ENCODE results near the gene RRH. TPM values are rescaled to one million over a fixed set of nuclear protein-coding genes. Genes with fewer than 3 reads are reported as not detected.

Gene RRH
- total and polyA plus RNA-seq, 4 donors: 0.05 to 0.08 (median 0.05) TPM; not detected in 1

GRCh38 chr4:109833756-109834155, 6.0 kb downstream of the RRH start:
- no peak for TF ChIP-seq RXRA (IDR thresholded peaks at IDR 0.05)
- no peak for TF ChIP-seq HNF4A (conservative IDR thresholded peaks at IDR 0.05)
- TF ChIP-seq MAX (IDR thresholded peaks at IDR 0.05): no peak
- H3K36me3 ChIP-seq (ENCODE audit: control insufficient read depth in 4 of 4, insufficient read depth in 3 of 4, low read depth in 1 of 4, low read length in 3 of 4): no peaks in the 10 kb centered on the region
- no peaks in the 10 kb centered on the region for H3K9me3 ChIP-seq (ENCODE audit: control insufficient read depth in 4 of 4, low read length in 3 of 4)
- H3K27ac ChIP-seq (ENCODE audit: low read depth in 1 of 2, low read length in 2 of 2): no peak overlapping the region
- no peaks in the 10 kb centered on the region for H3K27me3 ChIP-seq (ENCODE audit: control insufficient read depth in 4 of 4, insufficient read depth in 4 of 4, low read length in 3 of 4)
- H3K9ac ChIP-seq (ENCODE audit: low read depth in 1 of 2, low read length in 2 of 2): no peak overlapping the region
- no peak for DNase-seq (ENCODE audit: low spot score)
- 90% methylated on average over 4 of the region's 4 CpGs for WGBS
- no peak overlapping the region for H3K4me3 ChIP-seq (ENCODE audit: low read depth in 1 of 3, low read length in 3 of 3)
- H3K4me1 ChIP-seq (ENCODE audit: control insufficient read depth in 4 of 4, insufficient read depth in 4 of 4, low read length in 3 of 4): peaks cover 0 to under 1% (median 0%) of the 10 kb centered on the region in 4 donors

- Histone ChIP-seq H3K4me3 (ENCODE audit: low read depth in 1 of 3, low read length in 3 of 3) (no peak overlapping the region), H3K27me3 (ENCODE audit: control insufficient read depth in 4 of 4, insufficient read depth in 4 of 4, low read length in 3 of 4) (no peaks in the 10 kb centered on the region), H3K27ac (ENCODE audit: low read depth in 1 of 2, low read length in 2 of 2) (no peak overlapping the region), H3K9me3 (ENCODE audit: control insufficient read depth in 4 of 4, low read length in 3 of 4) (no peaks in the 10 kb centered on the region), H3K4me1 (ENCODE audit: control insufficient read depth in 4 of 4, insufficient read depth in 4 of 4, low read length in 3 of 4) (no peaks in the 10 kb centered on the region), H3K36me3 (ENCODE audit: control insufficient read depth in 4 of 4, insufficient read depth in 3 of 4, low read depth in 1 of 4, low read length in 3 of 4) (no peaks in the 10 kb centered on the region), H3K9ac (ENCODE audit: low read depth in 1 of 2, low read length in 2 of 2) (no peak overlapping the region)
- DNase-seq (ENCODE audit: low spot score): no peak
- no peak for TF ChIP-seq RXRA (IDR thresholded peaks at IDR 0.05)
- TF ChIP-seq TAF1 (conservative IDR thresholded peaks at IDR 0.05): no peak
- no peak for TF ChIP-seq FOXA2 (IDR thresholded peaks at IDR 0.05)
- TF ChIP-seq NR2F2 (IDR thresholded peaks at IDR 0.05): no peak
- no peak for TF ChIP-seq REST (IDR thresholded peaks at IDR 0.05)
- no peak for TF ChIP-seq YY1 (IDR thresholded peaks at IDR 0.05)
- WGBS: 76% methylated on average over 3 of the region's 3 CpGs
Observed at GRCh38 chr4:109836985-109837384, 9.2 kb downstream of the RRH start.

- no peak for DNase-seq (ENCODE audit: low spot score)
- WGBS: 61% methylated on average over 6 of the region's 6 CpGs
Observed at GRCh38 chr4:109846395-109847098, 18.8 kb downstream of the RRH start.

More at GRCh38 chr4:109846395-109847098, 18.8 kb downstream of the RRH start:
- Histone ChIP-seq H3K36me3 (ENCODE audit: control insufficient read depth in 4 of 4, insufficient read depth in 3 of 4, low read depth in 1 of 4, low read length in 3 of 4) (no peaks in the 10 kb centered on the region), H3K4me3 (ENCODE audit: low read depth in 1 of 3, low read length in 3 of 3) (no peak overlapping the region), H3K9me3 (ENCODE audit: control insufficient read depth in 4 of 4, low read length in 3 of 4) (no peaks in the 10 kb centered on the region), H3K27me3 (ENCODE audit: control insufficient read depth in 4 of 4, insufficient read depth in 4 of 4, low read length in 3 of 4) (no peaks in the 10 kb centered on the region), H3K9ac (ENCODE audit: low read depth in 1 of 2, low read length in 2 of 2) (no peak overlapping the region), H3K4me1 (ENCODE audit: control insufficient read depth in 4 of 4, insufficient read depth in 4 of 4, low read length in 3 of 4) (peaks cover 4 to 22% (median 11%) of the 10 kb centered on the region in 4 donors), H3K27ac (ENCODE audit: low read depth in 1 of 2, low read length in 2 of 2) (no peak overlapping the region)
- no peak for TF ChIP-seq RXRA (IDR thresholded peaks at IDR 0.05)
- no peak for TF ChIP-seq TAF1 (conservative IDR thresholded peaks at IDR 0.05)
- no peak for TF ChIP-seq ATF3 (IDR thresholded peaks at IDR 0.05)
- no peak for TF ChIP-seq CTCF (IDR thresholded peaks at IDR 0.05; ENCODE audit: low read depth, low read length, missing input control)
- TF ChIP-seq SP1 (IDR thresholded peaks at IDR 0.05): no peak
- TF ChIP-seq REST (IDR thresholded peaks at IDR 0.05): no peak
- no peak for TF ChIP-seq JUND (IDR thresholded peaks at IDR 0.05)
- no peak for TF ChIP-seq HNF4G (IDR thresholded peaks at IDR 0.05)

All from liver (tissue), 9 donors.